ENCODE results near the gene SRC.

DNA sequence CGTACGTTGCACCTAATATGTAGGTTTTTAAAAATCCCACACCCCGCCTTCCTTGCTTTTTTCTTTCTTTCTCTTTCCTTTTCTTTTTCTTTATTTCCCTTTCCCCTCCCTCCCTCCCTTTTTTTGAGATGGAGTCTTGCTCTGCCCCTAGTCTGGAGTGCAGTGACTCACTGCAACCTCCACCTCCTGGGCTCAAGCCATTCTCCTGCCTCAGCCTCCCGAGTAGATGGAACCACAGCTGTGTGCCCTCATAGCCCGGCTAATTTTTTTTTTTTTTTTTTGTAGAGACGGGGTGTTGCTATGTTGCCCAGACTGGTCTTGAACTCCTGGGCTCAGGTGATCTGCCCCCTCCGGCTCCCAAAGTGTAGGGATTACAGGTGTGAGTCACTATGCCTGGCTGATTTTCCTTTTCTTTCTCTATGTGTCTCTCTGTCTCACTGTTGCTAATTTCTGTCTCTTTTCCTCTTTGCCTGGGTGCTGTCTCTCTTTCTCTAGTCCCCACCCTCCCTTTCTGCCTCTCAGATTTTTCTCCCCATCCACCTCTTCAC is 61.2 kb downstream of the SRC start:
- TF ChIP-seq POLR2A (IDR thresholded peaks at IDR 0.05), result no peak
- no peak for TF ChIP-seq POLR2AphosphoS5 (IDR thresholded peaks at IDR 0.05)
